Osteocyte (in vitro differentiated cells): ENCODE results near the gene GAMT. TPM values are rescaled to one million over a fixed set of nuclear protein-coding genes. Genes with fewer than 3 reads are reported as not detected.

ENCODE experiments used
- DNase-seq: peaks from one replicate; pipeline ENCODE4 v3.0.0; 2021; ENCODE audit warnings: mixed read lengths; ENCODE audit not compliant: unreplicated experiment; ENCODE audit errors: extremely low spot score
- H3K27ac Mint-ChIP-seq: one replicate; pipeline ENCODE4 v1.8.0; 2021; ENCODE audit warnings: mild to moderate bottlenecking, mixed read lengths; ENCODE audit not compliant: unreplicated experiment
- H3K27me3 Mint-ChIP-seq: one replicate; pipeline ENCODE4 v1.8.0; 2021; ENCODE audit warnings: mixed read lengths; ENCODE audit not compliant: unreplicated experiment
- H3K36me3 Mint-ChIP-seq: one replicate; pipeline ENCODE4 v1.8.0; 2021; ENCODE audit warnings: mixed read lengths; ENCODE audit not compliant: unreplicated experiment
- H3K4me1 Mint-ChIP-seq: one replicate; pipeline ENCODE4 v1.8.0; 2021; ENCODE audit warnings: mixed read lengths; ENCODE audit not compliant: unreplicated experiment
- H3K4me3 Mint-ChIP-seq: one replicate; pipeline ENCODE4 v1.8.0; 2021; ENCODE audit warnings: mild to moderate bottlenecking, moderate library complexity, mixed read lengths; ENCODE audit not compliant: unreplicated experiment
- H3K9me3 Mint-ChIP-seq: one replicate; pipeline ENCODE4 v1.8.0; 2021; ENCODE audit warnings: mixed read lengths; ENCODE audit not compliant: unreplicated experiment
- CTCF ChIP-seq: fragments of 200-600 bp; sonication (generic); IDR thresholded peaks from 2 replicates; pipeline ENCODE4 v1.5.0; 2021; ENCODE audit warnings: antibody characterized with exemption, mild to moderate bottlenecking, moderate library complexity
- total RNA-seq: library from RNA; stranded (reverse); gene quantifications from 2 replicates; pipeline ENCODE4 v1.2.1, GENCODE V29; 2021

Gene GAMT
- total RNA-seq, 1 donor from 2014 or later, result 35.3 TPM

DNA sequence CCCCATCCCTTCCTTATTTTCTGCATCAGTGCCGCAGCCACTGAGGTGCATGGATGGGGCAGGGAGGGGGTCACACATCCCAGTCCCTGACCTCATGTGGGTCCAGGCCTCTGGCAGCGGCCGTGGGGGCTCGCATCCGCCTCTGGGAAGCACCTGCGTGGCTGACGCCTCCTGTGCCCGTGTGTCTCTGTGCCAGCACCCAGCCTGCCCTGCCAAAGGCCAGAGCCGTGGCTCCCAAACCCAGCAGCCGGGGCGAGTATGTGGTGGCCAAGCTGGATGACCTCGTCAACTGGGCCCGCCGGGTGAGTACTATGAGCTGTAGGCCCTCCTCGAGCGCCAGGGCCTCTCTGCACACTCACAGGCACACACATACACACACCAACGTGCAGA is 12.7 kb downstream of the GAMT start:
- peak; percentile 84 for DNase-seq
- peaks cover 7% of the 10 kb centered on the region for H3K4me1 Mint-ChIP-seq
- H3K27me3 Mint-ChIP-seq, result no peaks in the 10 kb centered on the region
- H3K36me3 Mint-ChIP-seq, result peaks cover 22% of the 10 kb centered on the region
- no peaks in the 10 kb centered on the region for H3K9me3 Mint-ChIP-seq
- H3K4me3 Mint-ChIP-seq, result no peak overlapping the region
- no peak for TF ChIP-seq CTCF
- H3K27ac Mint-ChIP-seq, result no peak overlapping the region

- H3K27me3 Mint-ChIP-seq, result no peaks in the 10 kb centered on the region
- peaks cover 10% of the 10 kb centered on the region for H3K4me1 Mint-ChIP-seq
- H3K36me3 Mint-ChIP-seq, result peaks cover 22% of the 10 kb centered on the region
- no peak for DNase-seq
- no peak for TF ChIP-seq CTCF
- no peak overlapping the region for H3K27ac Mint-ChIP-seq
- H3K9me3 Mint-ChIP-seq, result no peaks in the 10 kb centered on the region
- no peak overlapping the region for H3K4me3 Mint-ChIP-seq
These were observed 13.4 kb downstream of the GAMT start for GRCh38 chr19:1387684-1388636.

- DNase-seq, result no peak
- Mint-ChIP-seq H3K4me1 (peaks cover 11% of the 10 kb centered on the region), H3K9me3 (no peaks in the 10 kb centered on the region), H3K36me3 (peaks cover 19% of the 10 kb centered on the region), H3K4me3 (no peak overlapping the region), H3K27me3 (no peaks in the 10 kb centered on the region), H3K27ac (no peak overlapping the region)
- TF ChIP-seq CTCF, result no peak
These were observed 14.2 kb downstream of the GAMT start for GRCh38 chr19:1386945-1387683.

- Mint-ChIP-seq H3K4me1 (peaks cover 15% of the 10 kb centered on the region), H3K27me3 (no peaks in the 10 kb centered on the region), H3K27ac (no peak overlapping the region), H3K36me3 (peaks cover 14% of the 10 kb centered on the region), H3K9me3 (no peaks in the 10 kb centered on the region), H3K4me3 (no peak overlapping the region)
- no peak for DNase-seq
- TF ChIP-seq CTCF, result no peak
These were observed 15.5 kb downstream of the GAMT start for GRCh38 chr19:1385816-1386215.
